CD1c-positive myeloid dendritic cell (primary cell): ENCODE results near the gene CDC42EP5.
A peak's percentile ranks its signal among the peaks of the same experiment; 100 is the strongest.
"Not testable (repeated sequence)": the region's sequence is repeated elsewhere in the genome, so short reads cannot be mapped to it uniquely, and the experiment has no call there.

ENCODE experiments used
- DNase-seq: peaks from one replicate; pipeline ENCODE4 v3.0.0-alpha.2; 2016; ENCODE audit errors: extremely low spot score

Gene CDC42EP5

DNA sequence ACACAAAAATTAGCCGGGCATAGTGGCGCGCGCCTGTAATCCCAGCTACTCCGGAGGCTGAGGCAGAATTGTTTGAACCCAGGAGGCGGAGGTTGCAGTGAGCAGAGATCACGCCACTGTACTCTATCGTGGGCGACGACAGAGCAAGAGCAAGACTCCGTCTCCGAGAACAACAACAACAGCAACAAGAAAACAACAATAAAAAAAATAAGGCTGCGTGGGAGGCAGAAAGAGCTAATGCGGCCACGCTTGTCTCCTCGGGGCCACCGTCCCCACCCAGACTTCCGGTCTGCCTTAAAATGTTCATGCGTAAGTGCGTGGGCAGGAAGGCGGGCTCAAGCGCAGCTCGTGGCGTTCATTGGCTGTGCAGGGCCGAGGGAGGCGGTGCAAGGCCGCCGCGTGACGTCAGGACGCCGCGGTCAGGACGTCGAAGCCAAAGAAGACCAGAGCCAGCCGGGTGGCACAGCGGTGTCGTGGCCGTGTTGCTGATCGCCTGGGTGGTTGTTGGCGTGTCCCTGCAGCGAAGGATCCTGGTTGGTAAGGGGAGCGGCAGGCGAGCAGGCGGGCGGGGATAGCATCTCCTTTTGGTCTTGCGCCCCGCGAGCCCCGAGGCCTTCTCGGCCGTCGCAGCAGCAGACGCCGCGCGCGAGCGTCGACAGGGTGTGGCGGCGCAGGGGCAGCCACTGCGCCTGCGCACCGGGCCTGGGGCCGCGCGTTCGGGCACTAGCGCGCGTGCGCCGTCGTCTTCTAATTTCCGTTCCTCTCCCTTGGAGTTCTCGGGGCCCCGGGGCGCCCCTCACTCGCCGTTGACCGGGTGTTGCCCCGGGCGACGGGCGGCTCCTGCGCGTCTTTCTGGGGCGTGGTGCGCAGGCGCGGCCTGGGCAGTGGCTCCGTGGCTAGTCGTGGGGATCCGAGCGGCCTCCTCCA, 24.1 kb downstream of the CDC42EP5 start, which contains the start of gene LENG8:
Gene LENG8 (plus strand): TSS at position 426 of the 927 bp plus-strand sequence. CDS start 2,146 bp downstream, outside the sequence.
- DNase-seq = peak; percentile 99

DNA sequence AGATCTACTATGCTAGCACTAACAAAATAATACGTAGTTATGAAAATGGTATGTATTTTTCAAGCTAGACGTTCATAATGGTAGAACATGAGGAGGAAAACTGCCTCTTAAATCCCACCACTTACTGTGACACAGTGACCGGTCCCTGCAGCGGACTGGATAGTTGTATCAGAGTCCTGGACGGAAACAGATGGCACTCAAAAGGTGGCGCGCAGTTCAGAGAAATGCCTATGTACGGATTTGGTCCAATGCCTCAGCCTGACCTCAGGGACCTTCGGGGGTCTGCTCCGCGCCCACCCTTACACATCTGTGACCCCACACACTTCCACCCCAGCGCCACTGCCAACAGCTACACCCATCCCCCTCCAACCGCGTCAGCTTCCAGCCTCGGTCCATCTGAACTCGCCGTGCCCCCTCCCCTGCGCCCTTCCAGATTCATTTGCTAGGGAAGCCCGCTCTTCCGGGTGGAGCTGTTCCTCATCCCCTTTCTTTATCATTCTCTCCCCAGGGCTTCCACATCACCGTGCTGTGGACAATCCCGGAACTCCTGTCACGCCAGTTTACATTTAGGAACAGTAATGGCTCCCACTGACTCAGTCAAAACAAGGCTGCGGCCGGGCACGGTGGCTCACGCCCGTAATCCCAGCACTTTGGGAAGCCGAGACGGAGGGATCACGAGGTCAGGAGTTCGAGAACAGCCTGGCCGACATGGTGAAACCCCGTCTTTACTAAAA, 24.9 kb downstream of the CDC42EP5 start:
- DNase-seq = peak; percentile 70

DNA sequence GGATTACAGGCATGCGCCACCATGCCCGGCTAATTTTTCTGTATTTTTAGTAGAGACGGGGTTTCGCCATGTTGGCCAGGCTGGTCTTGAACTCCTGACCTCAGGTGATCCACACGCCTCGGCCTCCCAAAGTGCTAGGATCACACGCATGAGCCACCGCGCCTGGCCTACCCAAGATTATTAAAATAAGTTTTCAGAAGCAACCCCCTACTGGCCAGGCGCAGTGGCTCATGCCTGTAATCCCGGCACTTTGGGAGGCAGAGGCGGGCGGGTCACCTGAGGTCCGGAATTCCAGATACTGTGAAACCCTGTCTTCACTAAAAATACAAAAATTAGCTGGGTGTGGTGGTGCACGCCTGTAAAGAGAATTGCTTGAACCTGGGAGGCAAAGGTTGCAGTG, 26.7 kb downstream of the CDC42EP5 start:
- DNase-seq = not testable (repeated sequence)

DNA sequence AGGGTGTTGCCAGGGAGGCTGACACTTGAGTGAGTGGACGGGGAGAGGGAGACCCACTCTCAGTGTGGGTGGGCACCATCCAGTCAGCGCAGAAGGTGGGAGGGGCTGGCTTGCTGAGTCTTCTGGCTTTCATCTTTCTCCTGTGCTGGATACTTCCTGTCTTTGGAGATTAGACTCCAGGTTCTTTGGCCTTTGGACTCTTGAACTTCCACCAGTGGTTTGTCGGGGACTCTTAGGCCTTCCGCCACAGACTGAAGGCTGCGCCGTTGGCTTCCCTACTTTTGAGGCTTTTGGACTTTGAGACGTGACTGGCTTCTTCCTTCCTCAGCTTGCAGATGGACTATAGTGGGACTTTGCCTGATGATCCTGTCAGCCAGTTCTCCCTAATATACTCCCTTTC, 28.4 kb downstream of the CDC42EP5 start:
- DNase-seq = no peak

DNA sequence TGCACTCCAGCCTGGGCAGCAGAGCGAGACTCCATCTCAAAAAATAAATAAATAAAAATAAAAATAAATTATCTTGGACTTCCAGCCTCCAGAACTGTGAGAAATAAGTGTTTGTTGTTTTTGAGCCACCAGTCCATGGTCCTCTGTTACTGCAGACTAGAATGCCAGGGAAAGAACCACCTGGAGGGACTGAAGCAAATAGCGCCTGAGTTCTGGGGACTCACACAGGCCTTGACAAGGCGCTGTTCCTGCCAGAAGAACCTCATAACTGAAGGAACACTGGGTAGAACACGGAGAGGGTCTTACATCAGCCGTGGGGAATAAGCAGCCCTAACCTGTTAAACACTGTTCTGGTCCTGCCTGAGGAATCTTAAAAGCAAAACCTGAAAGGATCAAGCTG, 32.5 kb downstream of the CDC42EP5 start:
- DNase-seq = no peak

DNA sequence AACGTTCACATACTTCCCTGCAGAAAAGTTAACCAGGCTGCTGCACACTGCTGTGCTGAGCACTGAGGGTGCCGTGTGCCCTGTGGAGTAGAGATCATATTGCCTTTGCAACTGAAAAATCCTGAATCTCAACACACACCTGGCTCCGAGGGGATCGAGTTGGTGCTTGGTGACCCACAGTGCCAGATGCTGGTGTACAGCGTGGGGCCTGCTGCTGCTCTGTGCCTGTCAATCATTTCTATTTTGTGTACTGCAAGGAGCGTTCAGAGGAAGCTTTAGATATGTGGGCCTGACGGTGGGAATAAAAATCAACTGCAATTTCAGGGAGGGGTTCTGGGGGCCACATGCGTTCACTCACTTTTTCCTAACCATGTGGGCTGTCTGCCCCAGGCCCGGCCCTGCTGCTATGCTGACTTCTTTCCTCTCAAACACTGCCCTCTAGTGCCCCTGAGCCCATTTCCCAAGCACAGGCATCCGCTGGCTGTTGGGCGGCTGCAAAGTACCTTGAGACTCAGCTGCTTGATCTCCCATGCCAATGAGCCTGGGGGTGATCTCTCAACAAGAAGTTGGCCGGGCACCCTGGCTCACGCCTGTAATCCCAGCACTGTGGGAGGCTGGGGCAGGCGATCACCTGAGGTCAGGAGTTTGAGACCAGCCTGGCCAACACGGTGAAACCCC, 33.8 kb downstream of the CDC42EP5 start:
- no peak for DNase-seq

DNA sequence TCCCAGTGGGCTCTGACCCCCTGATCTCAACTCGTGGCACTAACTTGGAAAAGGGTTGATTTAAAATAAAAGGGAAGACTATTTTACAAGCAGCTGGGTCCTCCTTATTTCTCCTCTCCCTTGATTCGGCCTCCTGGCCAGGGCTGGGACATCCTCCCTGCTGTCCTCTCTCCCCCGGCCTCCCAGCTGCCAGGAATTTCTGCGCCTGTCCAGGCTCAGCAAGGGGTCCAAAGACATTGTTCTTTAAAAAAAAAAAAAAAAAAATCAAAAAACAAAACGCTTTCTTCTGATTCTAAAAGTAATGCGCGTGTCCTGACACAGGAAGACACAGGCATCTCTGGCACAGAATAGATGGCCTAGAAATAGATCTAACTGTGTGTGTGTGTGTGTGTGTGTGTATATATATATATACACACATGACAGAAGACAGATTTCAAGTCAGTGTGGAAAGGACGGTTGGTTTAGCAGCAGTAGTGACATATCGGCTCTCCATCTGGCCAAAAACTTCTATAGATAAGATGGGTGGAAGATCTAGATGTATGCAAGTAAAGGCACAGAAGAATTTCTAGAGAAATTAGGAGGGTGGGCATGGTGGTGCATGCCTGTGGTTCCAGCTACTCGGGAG, 36.4 kb downstream of the CDC42EP5 start:
- DNase-seq = no peak

DNA sequence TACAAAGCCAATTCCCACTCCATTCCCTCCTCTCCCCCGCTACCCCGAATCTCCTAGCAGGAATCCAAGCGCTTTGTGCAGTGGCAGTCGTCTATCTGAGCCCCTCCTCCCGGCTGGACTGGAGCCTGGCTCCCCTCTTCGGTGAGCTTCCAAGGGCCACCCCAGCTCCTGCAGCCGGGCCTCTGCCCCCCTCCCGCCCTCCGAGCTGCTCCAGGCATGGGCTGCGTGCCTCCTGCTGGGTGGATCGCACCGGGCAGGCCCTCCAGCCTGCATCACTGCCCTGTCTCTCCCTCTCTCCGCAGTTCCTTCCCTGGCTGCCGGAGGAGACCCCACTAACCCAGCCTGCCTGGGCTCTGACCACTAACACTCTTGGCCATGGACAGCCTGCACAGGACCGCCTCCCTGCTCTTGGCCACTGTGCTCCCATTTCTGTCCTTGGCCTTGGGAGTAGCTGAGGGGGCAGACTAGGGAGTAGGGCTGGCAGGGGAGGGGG, 37.0 kb downstream of the CDC42EP5 start:
- DNase-seq = no peak

DNA sequence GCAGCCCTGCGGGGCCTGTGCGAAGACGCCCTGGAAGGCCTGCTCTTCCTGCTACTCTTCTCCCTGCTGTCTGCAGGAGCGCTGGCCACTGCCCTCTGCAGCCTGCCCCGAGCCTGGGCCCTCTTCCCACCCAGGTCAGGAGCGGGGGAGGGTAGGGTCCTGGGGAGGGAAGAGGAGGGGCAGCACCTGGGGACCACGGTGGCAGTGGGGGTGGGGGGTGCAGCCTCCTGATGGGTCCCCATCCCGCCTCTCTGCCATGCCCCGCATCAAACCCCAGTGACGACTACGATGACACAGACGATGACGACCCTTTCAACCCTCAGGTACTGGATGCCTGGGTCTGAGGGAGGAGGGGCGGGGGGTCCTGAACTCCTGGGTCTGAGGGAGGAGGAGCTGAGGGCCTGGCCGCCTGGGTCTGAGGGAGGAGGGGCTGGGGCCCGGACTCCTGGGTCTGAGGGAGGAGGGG, 37.5 kb downstream of the CDC42EP5 start:
- no peak for DNase-seq

DNA sequence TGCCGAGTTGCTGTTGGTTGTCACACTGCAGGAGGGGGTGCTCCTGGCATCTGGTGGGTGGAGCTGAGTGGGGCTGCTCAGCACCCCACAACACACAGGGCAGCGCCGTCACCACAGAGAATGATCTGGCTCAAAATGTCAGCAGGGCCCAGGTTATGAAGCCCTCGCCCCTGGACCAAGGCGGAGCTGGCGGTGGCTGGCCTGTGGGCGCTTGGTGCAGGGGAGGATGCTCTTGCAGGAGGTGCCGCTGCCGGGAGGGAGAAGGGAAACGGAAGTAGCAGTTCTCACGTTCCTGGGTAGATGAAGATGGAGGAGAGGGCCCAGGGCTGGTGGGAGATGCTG, 38.3 kb downstream of the CDC42EP5 start:
- no peak for DNase-seq

DNA sequence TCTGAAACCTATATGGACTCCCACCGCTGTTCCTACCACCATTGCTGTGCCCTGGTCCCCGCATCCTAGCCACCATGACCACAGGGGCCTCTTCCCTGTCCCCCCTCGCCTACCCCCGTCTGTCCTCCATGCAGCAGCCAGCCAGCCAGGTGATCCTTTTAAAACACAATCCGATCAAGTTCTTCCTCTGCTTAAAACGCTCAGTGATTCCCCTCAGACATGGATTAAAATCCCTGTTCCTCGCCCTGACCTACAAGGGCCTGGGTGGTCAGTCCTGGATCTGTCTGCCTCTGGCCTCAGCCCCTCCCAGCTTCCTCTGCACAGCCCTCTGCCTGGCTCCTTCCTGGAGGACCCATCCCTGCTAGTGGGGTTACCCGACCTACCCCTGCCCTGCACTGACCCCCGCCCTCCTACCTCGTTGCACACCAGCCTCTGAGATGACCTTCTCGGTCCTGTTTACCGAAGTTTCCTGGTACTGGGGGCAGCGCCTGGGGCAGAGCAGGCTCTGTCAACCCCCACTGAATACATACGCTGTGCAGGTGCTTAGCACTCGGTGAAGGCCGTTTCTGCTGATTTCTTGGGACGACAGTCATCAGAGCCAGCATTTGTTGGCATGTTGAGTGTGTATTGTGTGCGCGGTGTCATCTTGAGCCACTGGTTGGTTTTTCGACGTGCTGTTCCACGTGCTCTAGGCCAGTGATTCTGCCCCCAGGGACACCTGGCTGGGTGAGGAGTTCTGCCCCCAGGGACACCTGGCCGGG, 38.8 kb downstream of the CDC42EP5 start:
- no peak for DNase-seq

DNA sequence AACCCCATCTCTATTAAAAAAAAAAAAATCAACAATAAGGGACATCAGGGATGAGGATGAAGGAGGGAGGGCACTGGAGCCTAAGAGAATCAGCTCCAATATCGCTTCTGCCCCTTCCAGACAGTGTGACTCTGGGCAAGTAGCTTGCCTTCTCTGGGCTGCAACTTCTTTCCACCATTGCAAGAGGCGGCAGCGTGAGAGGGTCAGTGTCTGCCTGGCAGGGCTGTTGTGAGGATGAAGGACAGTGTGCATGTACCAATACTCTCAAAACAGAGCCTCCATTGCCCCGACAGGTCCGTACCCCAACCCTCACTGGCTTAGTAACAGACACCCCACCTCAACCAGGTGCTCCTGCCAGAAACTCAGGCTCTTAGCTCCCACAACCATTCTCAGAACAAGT, 39.4 kb downstream of the CDC42EP5 start:
- DNase-seq = no peak

DNA sequence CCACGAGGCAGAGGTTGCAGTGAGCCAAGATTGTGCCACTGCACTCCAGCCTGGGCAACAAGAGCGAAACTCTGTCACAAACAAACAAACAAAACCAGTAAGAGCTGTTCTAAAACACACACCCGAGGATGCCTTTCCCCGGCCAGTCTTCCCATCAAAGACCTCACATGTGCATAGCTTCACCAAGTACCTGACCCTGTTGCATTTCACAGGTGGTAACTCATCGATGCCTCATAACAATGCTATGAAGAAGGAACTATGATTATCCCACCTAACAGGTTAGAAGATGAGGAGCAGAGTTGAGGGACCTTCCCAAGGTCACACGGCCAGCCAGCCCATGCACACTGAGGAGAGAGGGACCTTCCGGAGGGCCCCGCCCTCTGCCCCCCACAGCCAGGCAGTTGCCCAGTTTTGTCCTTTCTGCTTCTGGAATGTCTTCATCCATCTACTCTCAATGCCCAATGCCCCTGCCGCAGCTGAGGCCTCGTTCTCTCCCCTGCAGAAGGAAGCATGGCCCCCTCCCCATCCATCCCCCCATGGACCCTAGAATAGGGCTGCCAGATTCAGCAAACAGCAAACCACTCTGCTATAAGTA, 40.9 kb downstream of the CDC42EP5 start:
- DNase-seq = no peak

DNA sequence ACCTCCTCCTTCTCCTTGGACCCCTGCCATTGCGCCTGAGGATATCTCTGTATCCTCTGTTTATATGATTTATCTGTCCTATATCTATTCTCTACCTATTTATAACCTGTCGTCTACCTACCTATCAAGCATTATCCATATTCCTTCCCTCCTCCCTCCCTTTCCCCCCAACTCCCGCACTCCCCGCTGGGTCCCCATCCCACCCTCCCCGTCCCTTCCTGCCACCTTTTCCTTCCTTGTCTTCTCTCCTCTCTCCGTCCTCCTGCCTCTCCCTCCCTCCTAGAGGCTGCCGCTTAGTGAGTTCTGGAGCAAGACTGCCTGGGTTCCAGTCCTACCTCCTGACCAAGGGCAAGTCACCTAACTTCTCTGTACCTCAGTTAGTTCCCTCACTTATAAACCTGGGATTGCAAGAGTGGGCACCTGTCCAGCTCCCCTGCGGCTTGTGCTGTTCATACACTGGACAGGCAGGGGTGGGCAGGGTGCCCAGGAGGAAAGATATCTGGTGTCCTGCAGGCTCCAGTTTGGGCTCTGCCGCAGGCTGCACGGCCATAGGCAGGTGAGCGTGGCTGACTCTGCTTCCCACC, 41.7 kb downstream of the CDC42EP5 start:
- no peak for DNase-seq

DNA sequence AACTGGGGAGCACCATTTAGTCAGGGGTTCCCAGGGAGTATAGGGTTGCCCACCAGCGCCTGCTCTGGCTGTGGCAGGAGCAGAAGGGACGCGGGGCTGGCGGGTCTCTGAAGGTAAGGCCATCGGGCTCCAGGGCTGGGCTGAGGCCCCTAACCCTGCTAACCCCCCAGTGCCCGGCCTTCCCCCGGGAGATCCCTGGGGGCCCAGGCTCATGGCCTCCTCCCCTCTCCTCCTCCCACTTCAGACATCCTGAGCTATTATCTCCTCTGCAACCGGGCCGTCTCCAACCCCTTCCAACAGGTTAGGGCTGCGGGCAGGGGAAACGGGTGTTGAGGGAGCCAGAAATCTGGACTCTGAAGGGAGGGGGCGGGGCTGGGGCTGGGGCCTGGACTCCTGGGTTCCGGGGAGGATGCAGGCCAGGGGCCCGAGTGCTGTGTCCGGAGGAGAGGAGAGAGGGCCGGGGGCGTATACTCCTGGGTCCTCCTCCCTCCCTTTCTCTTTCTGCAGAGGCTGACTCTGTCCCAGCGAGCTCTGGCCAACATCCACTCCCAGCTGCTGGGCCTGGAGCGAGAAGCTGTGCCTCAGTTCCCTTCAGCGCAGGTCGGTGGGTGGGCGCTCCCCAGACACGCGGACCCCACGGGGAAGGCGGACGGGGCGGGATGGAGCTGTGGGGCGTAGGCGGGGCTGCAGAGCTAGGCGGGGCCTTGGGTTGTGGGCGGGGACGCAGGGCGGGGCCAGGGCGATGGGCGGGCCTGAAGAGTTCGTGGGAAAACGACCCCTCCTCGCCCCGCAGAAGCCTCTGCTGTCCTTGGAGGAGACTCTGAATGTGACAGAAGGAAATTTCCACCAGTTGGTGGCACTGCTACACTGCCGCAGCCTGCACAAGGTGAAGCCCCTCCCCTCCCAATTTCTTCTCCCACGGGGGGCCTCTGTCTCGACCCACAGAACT, 42.5 kb downstream of the CDC42EP5 start:
- DNase-seq = peak; percentile 39

DNA sequence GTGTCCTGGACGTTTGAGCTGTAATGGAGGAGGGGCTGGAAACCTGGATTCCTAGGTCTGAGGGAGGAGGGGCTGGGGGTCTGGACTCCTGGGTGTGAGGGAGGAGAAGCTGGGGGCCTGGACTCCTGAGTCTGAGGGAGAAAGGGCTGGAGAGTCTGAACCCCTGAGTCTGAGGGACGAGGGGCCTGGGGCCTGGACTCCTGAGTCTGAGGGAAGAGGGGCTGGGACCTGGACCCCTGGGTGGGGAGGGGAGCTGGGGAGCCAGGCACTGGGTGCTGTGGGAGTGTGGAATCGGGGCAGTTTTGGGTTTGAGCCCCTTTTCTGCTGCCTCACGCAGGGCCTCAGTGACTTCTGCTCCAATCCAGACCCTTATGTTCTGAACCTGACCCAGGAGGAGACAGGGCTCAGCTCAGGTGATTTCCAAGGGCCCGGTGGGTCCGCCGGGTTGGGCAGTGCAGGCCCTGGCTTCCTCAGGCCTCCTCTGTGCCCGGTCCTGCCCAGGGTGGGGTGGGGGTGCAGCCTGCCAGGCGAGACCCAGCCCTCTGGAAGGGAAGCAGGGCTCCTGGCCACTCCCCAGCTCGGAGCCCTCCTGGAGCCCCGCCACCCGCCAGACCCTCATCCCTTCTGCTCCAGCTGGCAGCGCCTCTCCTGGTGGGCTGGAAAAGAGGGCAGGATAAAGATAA, 43.4 kb downstream of the CDC42EP5 start:
- DNase-seq = no peak

DNA sequence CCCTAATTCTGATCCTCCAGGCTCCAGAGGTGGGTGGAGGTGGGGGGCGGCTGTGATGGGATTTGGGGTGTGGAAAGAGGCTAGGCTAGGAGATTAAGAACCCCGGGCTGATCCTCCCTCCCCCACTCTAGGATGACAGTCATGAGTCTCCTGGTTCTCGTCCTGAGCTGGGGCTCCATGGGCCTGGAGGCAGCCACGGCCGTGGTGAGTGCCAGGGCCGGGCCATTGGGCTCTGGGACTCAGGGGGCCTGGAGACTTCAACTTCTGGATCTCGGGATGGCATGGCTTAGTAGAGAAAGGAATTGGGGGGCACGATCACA, 44.0 kb downstream of the CDC42EP5 start:
- no peak for DNase-seq

DNA sequence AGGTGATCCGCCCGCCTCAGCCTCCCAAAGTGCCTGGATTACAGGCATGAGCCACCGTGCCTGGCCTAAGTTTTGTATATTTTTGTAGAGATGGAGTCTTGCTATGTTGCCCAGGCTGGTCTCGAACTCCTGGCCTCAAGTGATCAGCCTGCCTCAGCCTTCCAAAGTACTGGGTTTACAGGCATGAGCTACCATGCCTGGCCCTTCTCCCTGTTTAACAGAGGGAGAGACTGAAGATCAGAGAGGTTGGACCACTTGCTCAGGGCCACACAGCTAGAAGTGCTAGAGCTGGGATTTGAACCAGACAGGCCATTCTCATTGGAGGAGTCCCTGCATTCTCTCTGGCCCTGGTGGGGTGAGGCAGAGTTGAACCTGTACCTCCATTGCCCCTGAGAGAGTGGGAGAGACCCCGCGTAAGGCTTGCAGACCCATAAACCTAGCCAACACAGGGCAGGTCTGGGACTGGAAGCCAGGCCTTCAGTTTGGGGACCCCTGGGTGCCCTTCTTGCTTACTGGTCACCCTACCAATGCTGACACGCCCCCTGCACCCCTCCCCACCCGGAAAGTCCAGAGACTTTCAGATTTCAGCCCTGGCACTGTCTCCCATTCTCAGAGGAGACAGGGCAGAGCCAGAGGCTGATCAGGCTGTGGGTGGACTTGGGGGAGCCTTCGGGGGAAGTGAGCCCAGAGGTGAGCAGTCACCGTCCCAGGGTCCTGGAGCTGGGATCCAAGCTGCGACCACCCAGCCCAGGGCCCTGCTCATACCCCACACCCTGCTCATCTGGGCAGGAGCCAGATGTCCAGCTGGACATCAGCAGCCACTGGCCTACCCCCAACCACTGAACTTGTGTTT, 44.5 kb downstream of the CDC42EP5 start:
- DNase-seq = no peak
